ENCODE results near the gene TNK2.
"Not testable (repeated sequence)": the region's sequence is repeated elsewhere in the genome, so short reads cannot be mapped to it uniquely, and the experiment has no call there.

TNK2 gene

GRCh38 chr3:195907934-195908693 lies at the start of gene TNK2:
Gene TNK2 (minus strand): TSS chr3:195908551. CDS start chr3:195888588, 19,963 bp downstream.
- DNase-seq: peak; percentile 18

- no peak for DNase-seq
Measured at GRCh38 chr3:195956577-195956976, 48.2 kb upstream of the TNK2 start.

- DNase-seq: not testable (repeated sequence)
Measured at GRCh38 chr3:195955416-195955841, 47.1 kb upstream of the TNK2 start.

- not testable (repeated sequence) for DNase-seq
Measured at GRCh38 chr3:195954752-195955119, 46.4 kb upstream of the TNK2 start.

- DNase-seq: not testable (repeated sequence)
Measured at GRCh38 chr3:195954052-195954751, 45.9 kb upstream of the TNK2 start.

GRCh38 chr3:195952590-195952989 lies 44.2 kb upstream of the TNK2 start:
- DNase-seq: not testable (repeated sequence)

GRCh38 chr3:195951443-195952177 lies 43.3 kb upstream of the TNK2 start:
- not testable (repeated sequence) for DNase-seq

- DNase-seq: not testable (repeated sequence)
Measured at GRCh38 chr3:195950731-195951130, 42.4 kb upstream of the TNK2 start.

- not testable (repeated sequence) for DNase-seq
Measured at GRCh38 chr3:195950164-195950563, 41.8 kb upstream of the TNK2 start.

- DNase-seq: not testable (repeated sequence)
Measured at GRCh38 chr3:195946910-195947699, 38.8 kb upstream of the TNK2 start.

- not testable (repeated sequence) for DNase-seq
Measured at GRCh38 chr3:195941265-195941815, 33.0 kb upstream of the TNK2 start.

GRCh38 chr3:195940806-195941205 lies 32.5 kb upstream of the TNK2 start:
- DNase-seq: not testable (repeated sequence)

- not testable (repeated sequence) for DNase-seq
Measured at GRCh38 chr3:195939526-195940470, 31.4 kb upstream of the TNK2 start.

- DNase-seq: not testable (repeated sequence)
Measured at GRCh38 chr3:195933044-195933430, 24.7 kb upstream of the TNK2 start.

GRCh38 chr3:195932418-195933043 lies 24.2 kb upstream of the TNK2 start:
- no peak for DNase-seq

GRCh38 chr3:195931582-195932273 lies 23.4 kb upstream of the TNK2 start:
- no peak for DNase-seq

GRCh38 chr3:195929452-195929851 lies 21.1 kb upstream of the TNK2 start:
- no peak for DNase-seq

- DNase-seq: no peak
Measured at GRCh38 chr3:195921334-195921791, 13.0 kb upstream of the TNK2 start.

GRCh38 chr3:195918176-195918575 lies 9.8 kb upstream of the TNK2 start:
- DNase-seq: no peak

GRCh38 chr3:195916991-195917390 lies 8.6 kb upstream of the TNK2 start:
- no peak for DNase-seq
